GM18873 (cell line): ENCODE data around the gene VPS4B.
"Not testable (repeated sequence)": the region's sequence is repeated elsewhere in the genome, so short reads cannot be mapped to it uniquely, and the experiment has no call there.

ENCODE experiments used
- ATAC-seq: cut with Tn5 transposase; IDR thresholded peaks from one replicate; pipeline ENCODE4 v1.9.1; 2021; ENCODE audit warnings: mild to moderate bottlenecking, moderate library complexity, moderate number of reproducible peaks; ENCODE audit not compliant: unreplicated experiment, low FRiP score

The VPS4B gene

GRCh38 chr18:63376538-63376937 is 45.7 kb downstream of the VPS4B start:
- ATAC-seq = no peak

GRCh38 chr18:63374540-63374939 is 47.7 kb downstream of the VPS4B start:
- no peak for ATAC-seq

GRCh38 chr18:63373161-63373560 is 49.1 kb downstream of the VPS4B start:
- ATAC-seq = no peak

GRCh38 chr18:63368611-63369010 is 53.7 kb downstream of the VPS4B start:
- no peak for ATAC-seq

GRCh38 chr18:63367053-63367953 is 55.0 kb downstream of the VPS4B start, which contains the start of gene KDSR:
Gene KDSR, minus strand, starts transcription at chr18:63367206. Its CDS starts 88 bp downstream, at chr18:63367118.
- peak; percentile 75 for ATAC-seq

- peak; percentile 34 for ATAC-seq
These were observed 55.8 kb downstream of the VPS4B start for GRCh38 chr18:63366213-63367052.

GRCh38 chr18:63365876-63366212 is 56.4 kb downstream of the VPS4B start:
- no peak for ATAC-seq

GRCh38 chr18:63363951-63364350 is 58.3 kb downstream of the VPS4B start:
- no peak for ATAC-seq

- not testable (repeated sequence) for ATAC-seq
These were observed 58.9 kb downstream of the VPS4B start for GRCh38 chr18:63363420-63363819.

- no peak for ATAC-seq
These were observed 65.9 kb downstream of the VPS4B start for GRCh38 chr18:63356272-63356896.

- no peak for ATAC-seq
These were observed 72.0 kb downstream of the VPS4B start for GRCh38 chr18:63350230-63350629.

- ATAC-seq = no peak
These were observed 73.7 kb downstream of the VPS4B start for GRCh38 chr18:63348508-63349136.

- ATAC-seq = no peak
These were observed 75.6 kb downstream of the VPS4B start for GRCh38 chr18:63346480-63347183.

GRCh38 chr18:63346031-63346430 is 76.2 kb downstream of the VPS4B start:
- no peak for ATAC-seq

GRCh38 chr18:63344918-63345317 is 77.4 kb downstream of the VPS4B start:
- ATAC-seq = no peak

- ATAC-seq = no peak
These were observed 78.0 kb downstream of the VPS4B start for GRCh38 chr18:63344263-63344662.

- no peak for ATAC-seq
These were observed 80.1 kb downstream of the VPS4B start for GRCh38 chr18:63342206-63342605.

GRCh38 chr18:63339920-63340484 is 82.3 kb downstream of the VPS4B start:
- ATAC-seq = no peak
